OCI-LY7 (cell line): Measurements from ENCODE around the gene SLC4A1AP. TPM values are rescaled to one million over a fixed set of nuclear protein-coding genes. Genes with fewer than 3 reads are reported as not detected.
"Not testable (repeated sequence)": the region's sequence is repeated elsewhere in the genome, so short reads cannot be mapped to it uniquely, and the experiment has no call there.

Experiments used
- BruUV-seq: library from RNA; stranded (reverse); fragments of 400-500 nt; replicated peaks from 2 replicates; lab custom pipeline; 2021; lab: Mats Ljungman, UMichigan
- CTCF ChIA-PET: fragments of 300-600 bp; sonication (Branson Sonifier 250); formaldehyde crosslinking; loops from one replicate; lab custom pipeline; 2022; ENCODE audit warnings: antibody characterized with exemption; ENCODE audit not compliant: unreplicated experiment; lab: Charles Lee
- POLR2A ChIA-PET: fragments of 300-600 bp; sonication (Branson Sonifier 250); formaldehyde crosslinking; loops from one replicate; lab custom pipeline; 2022; ENCODE audit warnings: antibody characterized with exemption; lab: Charles Lee
- DNase-seq: peaks from one replicate; pipeline ENCODE4 v3.0.0-alpha.2; 2015; ENCODE audit warnings: low spot score
- H2AFZ ChIP-seq: fragments of 200-600 bp; sonication (generic), shearing (Covaris generic); 2 replicates; pipeline ENCODE4 v1.6.1; 2014; ENCODE audit warnings: mild to moderate bottlenecking, antibody characterized with exemption, low read length, moderate library complexity
- H3K27ac ChIP-seq: fragments of 200-600 bp; sonication (generic); 2 replicates; pipeline ENCODE4 v1.5.1; 2014; ENCODE audit warnings: mixed run types, low read depth, mild to moderate bottlenecking, moderate library complexity, low read length, inconsistent platforms; ENCODE audit not compliant: poor library complexity, severe bottlenecking
- H3K36me3 ChIP-seq: fragments of 200-600 bp; sonication (generic); 2 replicates; pipeline ENCODE4 v1.6.1; 2014; ENCODE audit warnings: mild to moderate bottlenecking, antibody characterized with exemption, low read length, moderate library complexity, mixed read lengths; ENCODE audit not compliant: insufficient read depth
- H3K4me1 ChIP-seq: fragments of 200-600 bp; sonication (generic); 2 replicates; pipeline ENCODE4 v1.5.1; 2014; ENCODE audit warnings: mild to moderate bottlenecking, low read length; ENCODE audit not compliant: insufficient read depth, poor library complexity, severe bottlenecking
- H3K4me2 ChIP-seq: fragments of 200-600 bp; sonication (generic); 2 replicates; pipeline ENCODE4 v1.6.1; 2014; ENCODE audit warnings: mild to moderate bottlenecking, low read length
- H3K4me3 ChIP-seq: fragments of 200-600 bp; sonication (generic); 2 replicates; pipeline ENCODE4 v1.5.1; 2014; ENCODE audit warnings: mild to moderate bottlenecking, low read depth, low read length; ENCODE audit not compliant: poor library complexity, severe bottlenecking
- H3K79me2 ChIP-seq: fragments of 200-600 bp; sonication (generic); 2 replicates; pipeline ENCODE4 v1.6.1; 2016; ENCODE audit warnings: low read depth, mild to moderate bottlenecking, low read length, moderate library complexity, mixed read lengths; ENCODE audit not compliant: insufficient read depth
- H3K9me2 ChIP-seq: fragments of 200-600 bp; sonication (generic); 2 replicates; pipeline ENCODE4 v1.6.1; 2016; ENCODE audit warnings: mild to moderate bottlenecking, low read length, mixed read lengths; ENCODE audit not compliant: insufficient read depth
- H3K9me3 ChIP-seq: fragments of 200-600 bp; sonication (generic); 2 replicates; pipeline ENCODE4 v1.6.1; 2014; ENCODE audit warnings: mild to moderate bottlenecking, mixed run types, low read length, mixed read lengths
- H4K20me1 ChIP-seq: fragments of 200-600 bp; sonication (generic); 2 replicates; pipeline ENCODE4 v1.6.1; 2014; ENCODE audit warnings: mild to moderate bottlenecking, antibody characterized with exemption, low read length, moderate library complexity, mixed read lengths; ENCODE audit not compliant: insufficient read depth
- EZH2phosphoT487 ChIP-seq: fragments of 200-600 bp; sonication (generic); IDR thresholded peaks from 2 replicates; pipeline ENCODE4 v1.6.1; 2018; ENCODE audit warnings: low read depth, borderline replicate concordance, mild to moderate bottlenecking, mixed run types, antibody characterized with exemption, low read length, moderate library complexity, mixed read lengths
- intact Hi-C: fragments of 100-400 bp; cut with micrococcal nuclease; formaldehyde crosslinking; loops from one replicate; pipeline ENCODE4 v1.10.0; 2022; ENCODE audit not compliant: unreplicated experiment
- total RNA-seq, 2 experiments: library from RNA; depleted of rRNA in 1 of 2; stranded (reverse); fragments of >200 nt in 1 of 2; shearing (Covaris generic) in 1 of 2; gene quantifications; 2 replicates each; pipeline ENCODE4 v1.2.3, GENCODE V29; 2014 to 2022
- TF ChIP-seq, protein P1 (sequence below): fragments of 200-600 bp; sonication (generic); conservative IDR thresholded peaks from 2 replicates; pipeline ENCODE4 v1.5.1; 2014; ENCODE audit warnings: mild to moderate bottlenecking, antibody characterized with exemption, low read length, moderate library complexity, mixed read lengths

Gene SLC4A1AP
- total RNA-seq, 2 experiments from 2014 or later: 26.2 to 27.9 TPM

DNA sequence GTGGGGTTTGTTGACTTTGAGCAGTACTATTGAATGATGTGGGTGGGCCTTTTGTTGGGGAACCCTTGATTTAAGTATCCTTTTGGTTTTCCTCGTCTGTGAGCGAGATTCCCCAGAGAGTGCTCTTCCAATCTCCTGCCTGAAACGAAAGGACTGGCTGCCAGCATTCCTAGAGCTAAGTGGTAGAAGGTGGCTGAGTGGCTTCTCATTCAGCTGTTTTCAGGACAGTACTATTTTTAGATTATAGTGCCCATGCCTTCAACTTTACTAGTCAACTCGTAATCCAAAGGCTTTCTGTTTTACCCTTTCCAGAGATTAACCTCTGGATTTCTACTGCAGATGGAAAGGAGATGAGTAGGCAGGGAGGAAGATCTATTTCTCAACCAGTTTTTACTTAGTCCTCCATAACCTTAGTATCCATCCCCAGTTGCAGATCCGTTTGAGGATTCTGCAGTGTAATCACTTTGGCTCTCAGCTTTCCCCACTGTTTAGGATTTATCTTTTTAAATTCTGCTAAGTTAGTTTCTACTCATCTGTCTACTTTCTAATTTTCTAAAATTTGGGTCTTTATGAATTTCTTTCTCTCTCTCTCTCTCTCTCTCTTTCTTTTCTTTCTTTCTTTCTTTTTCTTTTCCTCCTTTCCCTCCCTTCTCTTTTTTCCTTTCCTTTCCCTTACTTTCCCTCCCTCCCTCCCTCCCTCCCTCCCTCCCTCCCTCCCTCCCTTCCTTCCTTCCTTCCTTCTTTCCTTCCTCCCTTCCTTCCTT, 9.2 kb downstream of the SLC4A1AP start:
- Histone ChIP-seq H4K20me1 (no peaks in the 10 kb centered on the region), H3K36me3 (peaks cover 80% of the 10 kb centered on the region), H3K4me1 (no peaks in the 10 kb centered on the region), H3K27ac (no peak overlapping the region), H3K4me3 (no peak overlapping the region), H3K4me2 (no peak overlapping the region), H3K79me2 (no peaks in the 10 kb centered on the region), H3K9me2 (no peaks in the 10 kb centered on the region), H3K9me3 (no peaks in the 10 kb centered on the region), H2AFZ (no peak overlapping the region)
- TF ChIP-seq EZH2phosphoT487: no peak
- TF ChIP-seq, protein P1, sequence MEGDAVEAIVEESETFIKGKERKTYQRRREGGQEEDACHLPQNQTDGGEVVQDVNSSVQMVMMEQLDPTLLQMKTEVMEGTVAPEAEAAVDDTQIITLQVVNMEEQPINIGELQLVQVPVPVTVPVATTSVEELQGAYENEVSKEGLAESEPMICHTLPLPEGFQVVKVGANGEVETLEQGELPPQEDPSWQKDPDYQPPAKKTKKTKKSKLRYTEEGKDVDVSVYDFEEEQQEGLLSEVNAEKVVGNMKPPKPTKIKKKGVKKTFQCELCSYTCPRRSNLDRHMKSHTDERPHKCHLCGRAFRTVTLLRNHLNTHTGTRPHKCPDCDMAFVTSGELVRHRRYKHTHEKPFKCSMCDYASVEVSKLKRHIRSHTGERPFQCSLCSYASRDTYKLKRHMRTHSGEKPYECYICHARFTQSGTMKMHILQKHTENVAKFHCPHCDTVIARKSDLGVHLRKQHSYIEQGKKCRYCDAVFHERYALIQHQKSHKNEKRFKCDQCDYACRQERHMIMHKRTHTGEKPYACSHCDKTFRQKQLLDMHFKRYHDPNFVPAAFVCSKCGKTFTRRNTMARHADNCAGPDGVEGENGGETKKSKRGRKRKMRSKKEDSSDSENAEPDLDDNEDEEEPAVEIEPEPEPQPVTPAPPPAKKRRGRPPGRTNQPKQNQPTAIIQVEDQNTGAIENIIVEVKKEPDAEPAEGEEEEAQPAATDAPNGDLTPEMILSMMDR: no peak
- ChIA-PET CTCF (no interaction called here), POLR2A (interaction anchor here (0.6 to 1.0 kb wide), 3 partner anchors 26 to 315 kb away, joined by 3 to 5 read pairs (median 3); no protein-coding TSS in a partner anchor)
- no TSS peak for BruUV-seq
- no peak for DNase-seq
- intact Hi-C loops: no loop called here

DNA sequence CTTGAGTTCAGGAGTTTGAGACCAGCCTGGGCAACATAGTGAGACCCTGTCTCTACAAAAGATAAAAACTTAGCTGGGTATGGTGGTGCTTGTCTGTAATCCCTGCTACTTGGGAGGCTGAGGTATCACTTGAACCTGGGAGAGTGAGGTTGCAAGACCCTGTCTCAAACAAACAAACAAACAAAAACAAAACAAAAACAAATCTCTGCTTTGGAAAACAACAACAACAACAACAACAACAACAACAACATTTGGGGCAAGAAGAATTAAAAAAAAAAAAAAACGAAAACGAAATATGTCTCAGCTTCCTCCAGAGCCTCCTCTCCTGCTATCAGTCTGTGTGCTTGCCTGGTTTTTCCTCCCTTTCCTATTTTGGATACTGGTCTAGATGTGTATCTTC, 16.9 kb downstream of the SLC4A1AP start:
- ChIA-PET CTCF (no interaction called here), POLR2A (interaction anchor here (1.3 kb wide), 1 partner anchor 10 kb away, joined by 5 read pairs; no protein-coding TSS in a partner anchor)
- no TSS peak for BruUV-seq
- H3K9me3 ChIP-seq: no peaks in the 10 kb centered on the region
- intact Hi-C loops: no loop called here
- H3K36me3 ChIP-seq: peaks cover 76% of the 10 kb centered on the region
- no peak overlapping the region for H3K4me3 ChIP-seq
- H2AFZ ChIP-seq: no peak overlapping the region
- H3K9me2 ChIP-seq: no peaks in the 10 kb centered on the region
- H3K79me2 ChIP-seq: no peaks in the 10 kb centered on the region
- H3K4me1 ChIP-seq: no peaks in the 10 kb centered on the region
- H3K4me2 ChIP-seq: no peak overlapping the region
- no peaks in the 10 kb centered on the region for H4K20me1 ChIP-seq
- TF ChIP-seq EZH2phosphoT487: no peak
- TF ChIP-seq, protein P1: no peak
- no peak overlapping the region for H3K27ac ChIP-seq
- no peak for DNase-seq

DNA sequence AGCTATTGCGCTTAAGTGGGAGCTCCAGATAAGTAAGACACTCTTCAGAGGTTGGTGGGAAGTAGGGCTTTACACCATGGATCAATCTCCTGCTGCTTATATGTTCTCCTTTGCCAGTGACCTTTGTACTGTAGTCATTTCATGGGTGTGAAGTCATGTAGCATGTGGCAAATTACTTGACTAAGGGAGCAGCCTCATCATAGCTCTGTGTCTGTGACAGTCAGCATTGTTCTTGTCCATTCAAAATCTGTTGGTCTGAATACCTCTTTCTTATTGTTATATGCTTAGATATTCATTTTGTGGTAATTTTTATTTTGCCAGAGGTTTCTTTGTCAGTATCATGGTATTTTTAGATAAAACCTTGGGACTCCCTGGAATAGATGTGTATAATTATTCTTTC, 18.2 kb downstream of the SLC4A1AP start:
- ChIA-PET POLR2A (interaction anchor here (0.6 to 1.3 kb wide), 2 partner anchors 9 to 89 kb away, joined by 3 to 5 read pairs; no protein-coding TSS in a partner anchor), CTCF (interaction anchor here (0.5 kb wide), 1 partner anchor 331 kb away, joined by 4 read pairs; no protein-coding TSS in a partner anchor)
- H3K36me3 ChIP-seq: peaks cover 72% of the 10 kb centered on the region
- H3K79me2 ChIP-seq: no peaks in the 10 kb centered on the region
- H2AFZ ChIP-seq: no peak overlapping the region
- H3K4me1 ChIP-seq: no peaks in the 10 kb centered on the region
- H3K4me3 ChIP-seq: no peak overlapping the region
- intact Hi-C loops: no loop called here
- no TSS peak for BruUV-seq
- DNase-seq: no peak
- no peak overlapping the region for H3K27ac ChIP-seq
- H3K9me2 ChIP-seq: no peaks in the 10 kb centered on the region
- TF ChIP-seq, protein P1: no peak
- TF ChIP-seq EZH2phosphoT487: no peak
- H3K4me2 ChIP-seq: no peak overlapping the region
- H3K9me3 ChIP-seq: no peaks in the 10 kb centered on the region
- H4K20me1 ChIP-seq: no peaks in the 10 kb centered on the region

DNA sequence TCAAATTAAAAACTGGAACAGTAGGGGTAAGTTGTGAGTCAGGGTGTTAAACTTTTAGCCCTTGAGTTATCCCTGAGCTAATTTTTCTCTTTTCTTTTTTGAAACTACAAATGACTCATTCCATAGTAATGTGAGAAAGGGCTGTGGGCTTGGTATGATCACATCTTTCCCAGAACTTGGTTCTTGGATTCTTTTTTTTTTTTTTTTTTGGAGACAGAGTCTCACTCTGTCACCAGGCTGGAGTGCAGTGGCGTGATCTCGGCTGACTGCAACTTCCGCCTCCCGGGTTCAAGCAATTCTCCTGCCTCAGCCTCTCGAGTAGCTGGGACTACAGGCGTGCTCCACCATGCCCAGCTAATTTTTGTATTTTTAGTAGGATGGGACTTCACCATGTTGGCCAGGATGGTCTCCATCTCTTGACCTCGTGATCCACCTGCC, 18.7 kb downstream of the SLC4A1AP start:
- H3K4me2 ChIP-seq, H4K20me1 ChIP-seq, BruUV-seq, H3K4me1 ChIP-seq, H2AFZ ChIP-seq, intact Hi-C loops, CTCF ChIA-PET, H3K9me3 ChIP-seq, H3K27ac ChIP-seq, H3K4me3 ChIP-seq, H3K9me2 ChIP-seq, DNase-seq, H3K79me2 ChIP-seq: not testable (repeated sequence)
- peaks cover 72% of the 10 kb centered on the region for H3K36me3 ChIP-seq
- POLR2A ChIA-PET: interaction anchor here (0.6 to 1.5 kb wide), 3 partner anchors 16 to 787 kb away, joined by 3 to 6 read pairs (median 4); no protein-coding TSS in a partner anchor
